ENCODE measurements around the gene EHD3. TPM values are rescaled to one million over a fixed set of nuclear protein-coding genes. Genes with fewer than 3 reads are reported as not detected.
A peak's percentile ranks its signal among the peaks of the same experiment; 100 is the strongest.

Gene EHD3
- total and polyA plus RNA-seq, 10 of the 15 experiments (the other 5 are each of a cell fraction or from before 2014, with no cell fraction given), result 1.1 to 10.9 (median 8.2) TPM

DNA sequence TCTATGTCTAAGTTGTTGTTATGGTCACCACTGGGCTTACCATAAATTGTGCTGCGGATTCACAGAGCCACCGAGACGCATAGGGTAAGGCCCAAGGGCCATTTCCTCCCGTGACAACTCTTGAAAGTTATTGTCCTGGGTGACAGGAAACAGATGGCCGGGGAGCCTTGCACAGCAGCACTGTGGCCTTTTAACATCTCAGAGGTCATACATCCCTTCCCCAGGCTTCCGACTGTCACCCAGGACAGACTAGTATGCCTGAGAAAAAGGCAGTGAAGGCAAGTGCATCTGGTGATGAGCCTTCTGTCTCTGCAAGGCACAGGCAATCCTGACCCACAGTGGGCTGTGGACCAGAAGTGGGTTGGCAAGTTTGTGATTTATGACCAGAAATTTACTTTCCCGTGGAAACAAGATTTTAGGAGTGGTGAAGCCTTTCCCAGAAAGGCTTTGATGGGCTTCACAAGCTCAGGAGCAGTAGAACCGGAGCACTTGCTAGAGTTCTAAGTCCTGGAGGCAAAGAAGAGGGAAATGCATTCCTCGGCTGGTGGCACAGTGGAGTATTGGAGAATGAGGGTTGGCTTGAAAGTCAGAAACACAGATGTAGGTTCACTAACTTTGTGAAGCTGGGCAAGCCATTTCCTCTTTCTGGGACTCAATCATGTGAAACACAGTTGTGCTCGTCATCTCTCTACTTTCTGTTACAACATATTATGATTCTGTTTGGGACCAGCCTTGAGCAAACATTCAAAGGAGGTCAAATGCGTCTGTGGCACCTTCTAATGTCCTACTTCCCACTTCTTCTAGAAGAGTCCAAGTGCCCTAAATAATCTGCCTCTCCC, 14.6 kb upstream of the EHD3 start:
- H3K9me3 ChIP-seq (replicated peaks; ENCODE audit: control insufficient read depth, insufficient read depth, low read length), result no peaks in the 10 kb centered on the region
- H3K4me2 ChIP-seq (ENCODE audit: control insufficient read depth, insufficient read depth), result peak overlapping the region; percentile 65
- peak; percentile 80 for ATAC-seq
- ChIA-PET CTCF (interaction anchor here (2.2 to 2.6 kb wide), 2 partner anchors 14 to 49 kb away, joined by 11 to 13 read pairs; partner anchors contain the start of gene EHD3), RAD21 (ENCODE audit: unreplicated experiment) (interaction anchor here (0.6 to 1.0 kb wide), 2 partner anchors 11 to 37 kb away, joined by 3 to 4 read pairs; no protein-coding TSS in a partner anchor), SMC1A (ENCODE audit: uncharacterized antibody, unreplicated experiment) (interaction anchor here (1.2 to 2.6 kb wide), 6 partner anchors 15 to 111 kb away, joined by 3 to 6 read pairs (median 4); partner anchors contain the start of gene EHD3), POLR2A (interaction anchor here (0.9 to 1.4 kb wide), 3 partner anchors 11 to 37 kb away, joined by 3 to 5 read pairs (median 4); partner anchors contain the start of gene EHD3)
- no peaks in the 10 kb centered on the region for H3K27me3 ChIP-seq (replicated peaks in 1 of 2; ENCODE audit: control insufficient read depth in 2 of 2, insufficient read depth in 2 of 2, low read length in 1 of 2)
- peak overlapping the region; percentile 52 for H3K27ac ChIP-seq (ENCODE audit: control insufficient read depth, insufficient read depth)
- no peak overlapping the region for H2AFZ ChIP-seq (ENCODE audit: control insufficient read depth, low read depth, low read length)
- H4K20me1 ChIP-seq (ENCODE audit: control insufficient read depth, insufficient read depth), result no peaks in the 10 kb centered on the region
- peak; percentile 86 for FAIRE-seq
- peak; percentile 79 for DNase-seq (ENCODE audit: low read depth, low spot score)
- in situ Hi-C loops (cut with MboI) (no loop called here), intact Hi-C loops (cut with micrococcal nuclease; ENCODE audit: unreplicated experiment) (loop anchor here (1.0 to 5.0 kb wide), 2 partner anchors 37 to 113 kb away; no protein-coding TSS in a partner anchor)
- H3K4me3 ChIP-seq, result 0 out of 2 replicates have a peak overlapping the region, but pooled peaks have one; percentile 2
- H3K9ac ChIP-seq (ENCODE audit: control insufficient read depth, insufficient read depth, low read length), result peak overlapping the region; percentile 21; the same call in 1 of the 2 replicates
- H3K4me1 ChIP-seq (ENCODE audit: control insufficient read depth, insufficient read depth, low read length), result peaks cover 50% of the 10 kb centered on the region
- BruUV-seq (replicated peaks), result no TSS peak
- H3K36me3 ChIP-seq (ENCODE audit: control insufficient read depth in 2 of 2, insufficient read depth in 2 of 2, low read length in 1 of 2), result no peaks in the 10 kb centered on the region
- WGBS (ENCODE audit: insufficient coverage, insufficient replicate concordance, low lambda C conversion rate, missing lambda C conversion rate), result 2% methylated on average over 11 of the region's 11 CpGs
- H3K79me2 ChIP-seq (ENCODE audit: control insufficient read depth, insufficient read depth, low read length), result no peaks in the 10 kb centered on the region
- TF ChIP-seq ZNF274 (IDR thresholded peaks at IDR 0.05; ENCODE audit: insufficient read depth, insufficient read length), result no peak
- TF ChIP-seq SMAD1 (IDR thresholded peaks at IDR 0.05; ENCODE audit: low read depth, partially characterized antibody), result no peak
- peak; percentile 43; the same call in 1 of the 2 replicates for TF ChIP-seq CREM (IDR thresholded peaks at IDR 0.05; ENCODE audit: low read depth)
- TF ChIP-seq SUPT20H (IDR thresholded peaks at IDR 0.05; ENCODE audit: borderline replicate concordance, control insufficient read depth, low read depth, low read length), result no peak
- TF ChIP-seq HDAC6 (IDR thresholded peaks at IDR 0.05; ENCODE audit: unreplicated experiment), result no peak
- peak; percentile 94 for TF ChIP-seq PAX5 (IDR thresholded peaks at IDR 0.05; ENCODE audit: borderline replicate concordance, low read depth, low read length)
- TF ChIP-seq EGR1 (IDR thresholded peaks at IDR 0.05; ENCODE audit: borderline replicate concordance in 1 of 2, low read depth in 2 of 2, low read length in 2 of 2), result no peak
- TF ChIP-seq, protein P1, sequence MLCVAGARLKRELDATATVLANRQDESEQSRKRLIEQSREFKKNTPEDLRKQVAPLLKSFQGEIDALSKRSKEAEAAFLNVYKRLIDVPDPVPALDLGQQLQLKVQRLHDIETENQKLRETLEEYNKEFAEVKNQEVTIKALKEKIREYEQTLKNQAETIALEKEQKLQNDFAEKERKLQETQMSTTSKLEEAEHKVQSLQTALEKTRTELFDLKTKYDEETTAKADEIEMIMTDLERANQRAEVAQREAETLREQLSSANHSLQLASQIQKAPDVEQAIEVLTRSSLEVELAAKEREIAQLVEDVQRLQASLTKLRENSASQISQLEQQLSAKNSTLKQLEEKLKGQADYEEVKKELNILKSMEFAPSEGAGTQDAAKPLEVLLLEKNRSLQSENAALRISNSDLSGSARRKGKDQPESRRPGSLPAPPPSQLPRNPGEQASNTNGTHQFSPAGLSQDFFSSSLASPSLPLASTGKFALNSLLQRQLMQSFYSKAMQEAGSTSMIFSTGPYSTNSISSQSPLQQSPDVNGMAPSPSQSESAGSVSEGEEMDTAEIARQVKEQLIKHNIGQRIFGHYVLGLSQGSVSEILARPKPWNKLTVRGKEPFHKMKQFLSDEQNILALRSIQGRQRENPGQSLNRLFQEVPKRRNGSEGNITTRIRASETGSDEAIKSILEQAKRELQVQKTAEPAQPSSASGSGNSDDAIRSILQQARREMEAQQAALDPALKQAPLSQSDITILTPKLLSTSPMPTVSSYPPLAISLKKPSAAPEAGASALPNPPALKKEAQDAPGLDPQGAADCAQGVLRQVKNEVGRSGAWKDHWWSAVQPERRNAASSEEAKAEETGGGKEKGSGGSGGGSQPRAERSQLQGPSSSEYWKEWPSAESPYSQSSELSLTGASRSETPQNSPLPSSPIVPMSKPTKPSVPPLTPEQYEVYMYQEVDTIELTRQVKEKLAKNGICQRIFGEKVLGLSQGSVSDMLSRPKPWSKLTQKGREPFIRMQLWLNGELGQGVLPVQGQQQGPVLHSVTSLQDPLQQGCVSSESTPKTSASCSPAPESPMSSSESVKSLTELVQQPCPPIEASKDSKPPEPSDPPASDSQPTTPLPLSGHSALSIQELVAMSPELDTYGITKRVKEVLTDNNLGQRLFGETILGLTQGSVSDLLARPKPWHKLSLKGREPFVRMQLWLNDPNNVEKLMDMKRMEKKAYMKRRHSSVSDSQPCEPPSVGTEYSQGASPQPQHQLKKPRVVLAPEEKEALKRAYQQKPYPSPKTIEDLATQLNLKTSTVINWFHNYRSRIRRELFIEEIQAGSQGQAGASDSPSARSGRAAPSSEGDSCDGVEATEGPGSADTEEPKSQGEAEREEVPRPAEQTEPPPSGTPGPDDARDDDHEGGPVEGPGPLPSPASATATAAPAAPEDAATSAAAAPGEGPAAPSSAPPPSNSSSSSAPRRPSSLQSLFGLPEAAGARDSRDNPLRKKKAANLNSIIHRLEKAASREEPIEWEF (IDR thresholded peaks at IDR 0.05; ENCODE audit: insufficient replicate concordance, low read depth, low read length), result no peak
- TF ChIP-seq, protein P2, sequence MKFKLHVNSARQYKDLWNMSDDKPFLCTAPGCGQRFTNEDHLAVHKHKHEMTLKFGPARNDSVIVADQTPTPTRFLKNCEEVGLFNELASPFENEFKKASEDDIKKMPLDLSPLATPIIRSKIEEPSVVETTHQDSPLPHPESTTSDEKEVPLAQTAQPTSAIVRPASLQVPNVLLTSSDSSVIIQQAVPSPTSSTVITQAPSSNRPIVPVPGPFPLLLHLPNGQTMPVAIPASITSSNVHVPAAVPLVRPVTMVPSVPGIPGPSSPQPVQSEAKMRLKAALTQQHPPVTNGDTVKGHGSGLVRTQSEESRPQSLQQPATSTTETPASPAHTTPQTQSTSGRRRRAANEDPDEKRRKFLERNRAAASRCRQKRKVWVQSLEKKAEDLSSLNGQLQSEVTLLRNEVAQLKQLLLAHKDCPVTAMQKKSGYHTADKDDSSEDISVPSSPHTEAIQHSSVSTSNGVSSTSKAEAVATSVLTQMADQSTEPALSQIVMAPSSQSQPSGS (IDR thresholded peaks at IDR 0.05; ENCODE audit: low read length), result peak; percentile 12; the same call in 1 of the 2 replicates
- 0 out of 2 replicates have a peak, but pooled peaks have one; percentile 21 for TF ChIP-seq GABPA (IDR thresholded peaks at IDR 0.05; ENCODE audit: low read depth)
- TF ChIP-seq KLF5 (IDR thresholded peaks at IDR 0.05; ENCODE audit: partially characterized antibody), result no peak
- TF ChIP-seq, protein P3, sequence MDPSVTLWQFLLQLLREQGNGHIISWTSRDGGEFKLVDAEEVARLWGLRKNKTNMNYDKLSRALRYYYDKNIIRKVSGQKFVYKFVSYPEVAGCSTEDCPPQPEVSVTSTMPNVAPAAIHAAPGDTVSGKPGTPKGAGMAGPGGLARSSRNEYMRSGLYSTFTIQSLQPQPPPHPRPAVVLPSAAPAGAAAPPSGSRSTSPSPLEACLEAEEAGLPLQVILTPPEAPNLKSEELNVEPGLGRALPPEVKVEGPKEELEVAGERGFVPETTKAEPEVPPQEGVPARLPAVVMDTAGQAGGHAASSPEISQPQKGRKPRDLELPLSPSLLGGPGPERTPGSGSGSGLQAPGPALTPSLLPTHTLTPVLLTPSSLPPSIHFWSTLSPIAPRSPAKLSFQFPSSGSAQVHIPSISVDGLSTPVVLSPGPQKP (IDR thresholded peaks at IDR 0.05; ENCODE audit: low read depth, low read length), result no peak
- peak; percentile 75; the same call in 1 of the 2 replicates for TF ChIP-seq ASH2L (IDR thresholded peaks at IDR 0.05; ENCODE audit: borderline replicate concordance, low read depth)
- peak; percentile 30 for TF ChIP-seq EED (IDR thresholded peaks at IDR 0.05; ENCODE audit: low read depth)
